Parathyroid adenoma (tissue), 2 donors: ENCODE measurements around the gene GARIN5A.

ENCODE experiments used
- H2AFZ ChIP-seq: fragments of 300-600 bp; sonication (generic); one replicate; pipeline ENCODE4 v1.7.0; 2017; ENCODE audit warnings: antibody characterized with exemption, mild to moderate bottlenecking
- H3K27ac ChIP-seq: fragments of 300-600 bp; sonication (generic); one replicate; pipeline ENCODE4 v1.7.0; 2017
- H3K27me3 ChIP-seq: fragments of 300-600 bp; sonication (generic); one replicate; pipeline ENCODE4 v1.7.0; 2017; ENCODE audit warnings: low read length; ENCODE audit not compliant: control insufficient read depth, insufficient read depth
- H3K36me3 ChIP-seq: fragments of 300-600 bp; sonication (generic); one replicate; pipeline ENCODE4 v1.7.0; 2017; ENCODE audit warnings: low read length; ENCODE audit not compliant: control insufficient read depth, insufficient read depth
- H3K4me1 ChIP-seq: fragments of 300-600 bp; sonication (generic); one replicate; pipeline ENCODE4 v1.7.0; 2017; ENCODE audit warnings: control low read depth
- H3K4me2 ChIP-seq: fragments of 300-600 bp; sonication (generic); one replicate; pipeline ENCODE4 v1.7.0; 2017; ENCODE audit warnings: low read length
- H3K4me3 ChIP-seq: fragments of 300-600 bp; sonication (generic); one replicate; pipeline ENCODE4 v1.7.0; 2017; ENCODE audit warnings: low read depth, low read length
- H3K79me2 ChIP-seq: fragments of 300-600 bp; sonication (generic); one replicate; pipeline ENCODE4 v1.7.0; 2017; ENCODE audit warnings: control low read depth
- H3K9ac ChIP-seq: fragments of 300-600 bp; sonication (generic); one replicate; pipeline ENCODE4 v1.7.0; 2017; ENCODE audit warnings: mild to moderate bottlenecking
- H3K9me3 ChIP-seq: fragments of 300-600 bp; sonication (generic); one replicate; pipeline ENCODE4 v1.7.0; 2017; ENCODE audit warnings: low read length; ENCODE audit not compliant: control insufficient read depth
- CTCF ChIP-seq: fragments of 300-600 bp; sonication (generic); IDR thresholded peaks from one replicate; pipeline ENCODE4 v1.7.0; 2017; ENCODE audit warnings: antibody characterized with exemption, mild to moderate bottlenecking
- donor health status: primary hyperparathyroidism.

The GARIN5A gene

GRCh38 chr19:50494186-50495019, 17.8 kb upstream of the GARIN5A start:
- no peak for TF ChIP-seq CTCF
- Histone ChIP-seq H3K27ac (no peak overlapping the region), H3K4me1 (no peaks in the 10 kb centered on the region), H3K4me2 (no peak overlapping the region), H2AFZ (no peak overlapping the region), H3K36me3 (no peaks in the 10 kb centered on the region), H3K4me3 (no peak overlapping the region), H3K9me3 (no peaks in the 10 kb centered on the region), H3K27me3 (no peaks in the 10 kb centered on the region), H3K9ac (no peak overlapping the region), H3K79me2 (no peaks in the 10 kb centered on the region)

- Histone ChIP-seq H3K36me3 (no peaks in the 10 kb centered on the region), H3K4me2 (no peak overlapping the region), H3K4me1 (no peaks in the 10 kb centered on the region), H2AFZ (no peak overlapping the region), H3K27ac (no peak overlapping the region), H3K79me2 (no peaks in the 10 kb centered on the region), H3K9me3 (no peaks in the 10 kb centered on the region), H3K4me3 (no peak overlapping the region), H3K9ac (no peak overlapping the region), H3K27me3 (no peaks in the 10 kb centered on the region)
- TF ChIP-seq CTCF, result no peak
Measured at GRCh38 chr19:50493171-50493570, 16.5 kb upstream of the GARIN5A start.

GRCh38 chr19:50492303-50493052, 15.8 kb upstream of the GARIN5A start:
- Histone ChIP-seq H3K79me2 (no peaks in the 10 kb centered on the region), H3K9ac (no peak overlapping the region), H3K27me3 (no peaks in the 10 kb centered on the region), H2AFZ (no peak overlapping the region), H3K4me3 (no peak overlapping the region), H3K36me3 (no peaks in the 10 kb centered on the region), H3K9me3 (no peaks in the 10 kb centered on the region), H3K4me2 (no peak overlapping the region), H3K27ac (no peak overlapping the region), H3K4me1 (no peaks in the 10 kb centered on the region)
- TF ChIP-seq CTCF, result no peak

- Histone ChIP-seq H3K79me2 (peaks cover 5% of the 10 kb centered on the region), H3K27ac (no peak overlapping the region), H3K4me2 (no peak overlapping the region), H3K36me3 (no peaks in the 10 kb centered on the region), H3K9me3 (peaks cover 5% of the 10 kb centered on the region), H2AFZ (no peak overlapping the region), H3K9ac (no peak overlapping the region), H3K4me1 (no peaks in the 10 kb centered on the region), H3K27me3 (peaks cover 6% of the 10 kb centered on the region), H3K4me3 (no peak overlapping the region)
- TF ChIP-seq CTCF, result no peak
Measured at GRCh38 chr19:50490991-50491472, 14.4 kb upstream of the GARIN5A start.
